ENCODE data around the gene PSMG4.

The PSMG4 gene

DNA sequence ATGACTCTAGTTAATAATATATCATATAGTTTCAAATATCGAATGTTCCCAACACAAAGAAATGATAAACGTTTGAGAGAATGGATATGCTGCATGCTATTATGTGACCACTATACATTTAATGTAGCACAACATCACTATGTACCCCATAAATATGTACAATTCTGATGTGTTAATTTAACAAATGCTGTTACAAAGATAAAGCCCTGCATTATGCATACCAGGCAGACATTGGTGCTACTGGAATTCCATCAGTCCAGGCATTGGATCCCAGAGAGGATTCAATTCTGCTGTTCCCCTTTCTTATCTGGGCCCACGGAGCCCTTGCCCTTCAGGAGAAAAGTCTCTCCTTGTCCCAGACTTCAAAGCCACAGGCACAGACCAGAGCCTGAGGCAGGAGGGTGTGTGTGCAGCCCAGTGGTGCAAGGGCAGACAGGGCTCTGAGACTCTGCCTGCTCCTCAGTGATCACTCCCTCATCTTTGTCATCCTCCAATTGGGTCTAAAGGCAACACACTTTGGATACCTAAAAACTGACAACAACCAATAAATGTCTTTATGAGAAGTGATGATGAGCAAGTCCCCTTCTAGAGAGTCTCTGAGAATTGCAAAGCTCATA lies 45.2 kb downstream of the PSMG4 start:
- Histone ChIP-seq H3K79me2 (peaks cover 3% of the 10 kb centered on the region), H3K9me3 (ENCODE audit: control insufficient read depth, low read length) (no peaks in the 10 kb centered on the region), H3K4me2 (ENCODE audit: low read length) (no peak overlapping the region), H3K4me3 (ENCODE audit: low read depth, low read length) (no peak overlapping the region), H3K27ac (no peak overlapping the region), H3K4me1 (no peaks in the 10 kb centered on the region), H3K27me3 (ENCODE audit: control insufficient read depth, insufficient read depth, low read length) (no peaks in the 10 kb centered on the region), H3K36me3 (ENCODE audit: control insufficient read depth, insufficient read depth, low read length) (no peaks in the 10 kb centered on the region), H2AFZ (no peak overlapping the region), H3K9ac (no peak overlapping the region)
- TF ChIP-seq, protein P1, sequence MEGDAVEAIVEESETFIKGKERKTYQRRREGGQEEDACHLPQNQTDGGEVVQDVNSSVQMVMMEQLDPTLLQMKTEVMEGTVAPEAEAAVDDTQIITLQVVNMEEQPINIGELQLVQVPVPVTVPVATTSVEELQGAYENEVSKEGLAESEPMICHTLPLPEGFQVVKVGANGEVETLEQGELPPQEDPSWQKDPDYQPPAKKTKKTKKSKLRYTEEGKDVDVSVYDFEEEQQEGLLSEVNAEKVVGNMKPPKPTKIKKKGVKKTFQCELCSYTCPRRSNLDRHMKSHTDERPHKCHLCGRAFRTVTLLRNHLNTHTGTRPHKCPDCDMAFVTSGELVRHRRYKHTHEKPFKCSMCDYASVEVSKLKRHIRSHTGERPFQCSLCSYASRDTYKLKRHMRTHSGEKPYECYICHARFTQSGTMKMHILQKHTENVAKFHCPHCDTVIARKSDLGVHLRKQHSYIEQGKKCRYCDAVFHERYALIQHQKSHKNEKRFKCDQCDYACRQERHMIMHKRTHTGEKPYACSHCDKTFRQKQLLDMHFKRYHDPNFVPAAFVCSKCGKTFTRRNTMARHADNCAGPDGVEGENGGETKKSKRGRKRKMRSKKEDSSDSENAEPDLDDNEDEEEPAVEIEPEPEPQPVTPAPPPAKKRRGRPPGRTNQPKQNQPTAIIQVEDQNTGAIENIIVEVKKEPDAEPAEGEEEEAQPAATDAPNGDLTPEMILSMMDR (IDR thresholded peaks at IDR 0.05): no peak

DNA sequence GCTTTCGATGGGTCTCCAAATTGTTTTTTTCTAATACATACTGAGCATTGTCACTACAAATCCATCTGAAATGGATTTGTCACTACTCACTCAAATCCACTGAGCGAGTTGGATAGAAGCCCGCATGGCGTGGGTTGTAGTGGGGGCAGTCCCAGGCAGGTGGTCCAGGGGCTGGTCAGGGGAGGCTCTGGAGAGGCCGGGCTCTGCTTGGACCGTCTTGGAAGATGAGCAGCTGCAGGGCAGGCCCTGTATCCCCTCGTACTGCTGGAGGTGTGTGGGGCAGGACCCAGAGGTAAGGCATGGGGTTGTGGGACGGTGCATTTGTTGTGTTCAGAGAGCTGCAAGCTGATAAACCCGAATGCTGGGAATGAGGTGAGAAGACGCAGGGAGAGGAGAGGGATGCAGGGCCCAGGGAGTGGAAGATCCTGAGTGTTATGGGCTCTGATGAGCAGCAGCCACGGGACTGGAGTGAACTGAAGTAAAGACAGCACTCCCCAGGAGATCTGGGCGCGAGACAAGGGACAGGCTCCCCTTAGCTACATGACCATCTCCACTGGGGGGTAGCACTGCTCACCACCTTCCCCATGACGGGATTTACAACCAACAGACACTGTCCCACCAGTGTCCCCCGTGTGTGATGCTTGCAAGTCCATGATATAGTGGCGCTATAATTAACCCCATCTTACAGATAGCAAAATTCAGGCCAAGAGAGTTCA lies 45.9 kb downstream of the PSMG4 start:
- TF ChIP-seq, protein P1 (IDR thresholded peaks at IDR 0.05): no peak
- Histone ChIP-seq H2AFZ (no peak overlapping the region), H3K4me2 (ENCODE audit: low read length) (no peak overlapping the region)

DNA sequence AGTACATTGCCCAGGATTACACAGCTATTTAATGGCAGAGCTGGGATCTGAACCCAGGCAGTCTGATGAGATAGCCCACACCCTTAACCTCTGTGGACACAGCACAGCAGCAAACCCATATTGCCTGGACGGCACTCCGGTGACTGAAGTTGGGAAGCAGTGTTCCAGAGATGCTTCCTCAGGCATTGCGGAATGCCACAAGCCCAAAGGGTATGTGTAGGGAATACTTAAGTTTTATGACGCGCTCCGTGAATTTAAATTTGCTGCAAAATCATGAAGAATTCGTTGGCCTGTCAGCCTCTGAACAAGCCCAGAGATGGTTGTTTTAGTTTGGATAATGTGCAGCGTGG lies 46.4 kb downstream of the PSMG4 start:
- H3K9me3 ChIP-seq (ENCODE audit: control insufficient read depth, low read length): no peaks in the 10 kb centered on the region
- H3K36me3 ChIP-seq (ENCODE audit: control insufficient read depth, insufficient read depth, low read length): no peaks in the 10 kb centered on the region
- no peak overlapping the region for H3K9ac ChIP-seq
- no peaks in the 10 kb centered on the region for H3K27me3 ChIP-seq (ENCODE audit: control insufficient read depth, insufficient read depth, low read length)
- H3K4me3 ChIP-seq (ENCODE audit: low read depth, low read length): no peak overlapping the region
- H2AFZ ChIP-seq: no peak overlapping the region
- H3K4me2 ChIP-seq (ENCODE audit: low read length): no peak overlapping the region
- H3K27ac ChIP-seq: no peak overlapping the region
- no peaks in the 10 kb centered on the region for H3K4me1 ChIP-seq
- peaks cover 3% of the 10 kb centered on the region for H3K79me2 ChIP-seq
- TF ChIP-seq, protein P1 (IDR thresholded peaks at IDR 0.05): no peak

More for the DNA sequence above, 45.9 kb downstream of the PSMG4 start:
- peaks cover 3% of the 10 kb centered on the region for H3K79me2 ChIP-seq
- H3K9me3 ChIP-seq (ENCODE audit: control insufficient read depth, low read length): no peaks in the 10 kb centered on the region
- H3K36me3 ChIP-seq (ENCODE audit: control insufficient read depth, insufficient read depth, low read length): no peaks in the 10 kb centered on the region
- no peak overlapping the region for H3K27ac ChIP-seq
- H3K9ac ChIP-seq: no peak overlapping the region
- no peaks in the 10 kb centered on the region for H3K27me3 ChIP-seq (ENCODE audit: control insufficient read depth, insufficient read depth, low read length)
- no peaks in the 10 kb centered on the region for H3K4me1 ChIP-seq
- H3K4me3 ChIP-seq (ENCODE audit: low read depth, low read length): no peak overlapping the region

GRCh38 chr6:3305831-3306230 lies 47.1 kb downstream of the PSMG4 start:
- Histone ChIP-seq H3K27me3 (ENCODE audit: control insufficient read depth, insufficient read depth, low read length) (no peaks in the 10 kb centered on the region), H3K4me3 (ENCODE audit: low read depth, low read length) (no peak overlapping the region), H3K79me2 (peaks cover 3% of the 10 kb centered on the region), H3K4me1 (no peaks in the 10 kb centered on the region), H3K36me3 (ENCODE audit: control insufficient read depth, insufficient read depth, low read length) (no peaks in the 10 kb centered on the region), H2AFZ (no peak overlapping the region), H3K27ac (no peak overlapping the region), H3K9me3 (ENCODE audit: control insufficient read depth, low read length) (no peaks in the 10 kb centered on the region), H3K4me2 (ENCODE audit: low read length) (no peak overlapping the region), H3K9ac (no peak overlapping the region)
- TF ChIP-seq, protein P1 (IDR thresholded peaks at IDR 0.05): no peak

GRCh38 chr6:3306848-3307247 lies 48.1 kb downstream of the PSMG4 start:
- Histone ChIP-seq H3K4me3 (ENCODE audit: low read depth, low read length) (no peak overlapping the region), H3K27me3 (ENCODE audit: control insufficient read depth, insufficient read depth, low read length) (no peaks in the 10 kb centered on the region), H3K27ac (no peak overlapping the region), H3K9me3 (ENCODE audit: control insufficient read depth, low read length) (no peaks in the 10 kb centered on the region), H3K36me3 (ENCODE audit: control insufficient read depth, insufficient read depth, low read length) (no peaks in the 10 kb centered on the region), H3K79me2 (peaks cover 3% of the 10 kb centered on the region), H3K4me2 (ENCODE audit: low read length) (no peak overlapping the region), H2AFZ (no peak overlapping the region), H3K9ac (no peak overlapping the region), H3K4me1 (no peaks in the 10 kb centered on the region)
- TF ChIP-seq, protein P1 (IDR thresholded peaks at IDR 0.05): no peak

All from parathyroid adenoma (tissue), 2 donors.